Nephron progenitor cell (in vitro differentiated cells): Measurements from ENCODE around the gene CD1D.

ENCODE experiments used
- DNase-seq: peaks from one replicate; pipeline ENCODE4 v3.0.0; 2021
- H3K27ac Mint-ChIP-seq: 2 replicates; pipeline ENCODE4 v1.8.0; 2021; ENCODE audit warnings: mild to moderate bottlenecking, moderate library complexity, mixed read lengths
- H3K27me3 Mint-ChIP-seq: 2 replicates; pipeline ENCODE4 v1.8.0; 2021; ENCODE audit warnings: mild to moderate bottlenecking, low read depth, mixed read lengths; ENCODE audit not compliant: poor library complexity
- H3K36me3 Mint-ChIP-seq: 2 replicates; pipeline ENCODE4 v1.8.0; 2021; ENCODE audit warnings: low read depth, mixed read lengths
- H3K4me1 Mint-ChIP-seq: 2 replicates; pipeline ENCODE4 v1.8.0; 2021; ENCODE audit warnings: mixed read lengths
- H3K4me3 Mint-ChIP-seq: 2 replicates; pipeline ENCODE4 v1.8.0; 2021; ENCODE audit warnings: mild to moderate bottlenecking, moderate library complexity, mixed read lengths
- H3K9me3 Mint-ChIP-seq: 2 replicates; pipeline ENCODE4 v1.8.0; 2021; ENCODE audit warnings: mild to moderate bottlenecking, moderate library complexity, mixed read lengths
- CTCF ChIP-seq: fragments of 200-600 bp; sonication (generic); IDR thresholded peaks from 2 replicates; pipeline ENCODE4 v1.5.0; 2021; ENCODE audit warnings: antibody characterized with exemption

CD1D gene

GRCh38 chr1:158188611-158189010 is 7.9 kb downstream of the CD1D start:
- no peak for TF ChIP-seq CTCF
- H3K27me3 Mint-ChIP-seq, result peaks cover 12% of the 10 kb centered on the region
- peaks cover 7% of the 10 kb centered on the region for H3K36me3 Mint-ChIP-seq
- no peak for DNase-seq
- no peaks in the 10 kb centered on the region for H3K4me1 Mint-ChIP-seq
- H3K9me3 Mint-ChIP-seq, result peaks cover 11% of the 10 kb centered on the region
- no peak overlapping the region for H3K4me3 Mint-ChIP-seq
- no peak overlapping the region for H3K27ac Mint-ChIP-seq

GRCh38 chr1:158189624-158190023 is 8.9 kb downstream of the CD1D start:
- no peak for DNase-seq
- Mint-ChIP-seq H3K27ac (no peak overlapping the region), H3K9me3 (peaks cover 18% of the 10 kb centered on the region), H3K36me3 (peaks cover 6% of the 10 kb centered on the region), H3K4me1 (no peaks in the 10 kb centered on the region), H3K27me3 (peaks cover 9% of the 10 kb centered on the region), H3K4me3 (no peak overlapping the region)
- TF ChIP-seq CTCF, result no peak

- no peak for DNase-seq
- Mint-ChIP-seq H3K9me3 (peaks cover 23% of the 10 kb centered on the region), H3K27me3 (peaks cover 6% of the 10 kb centered on the region), H3K27ac (no peak overlapping the region), H3K36me3 (peaks cover 12% of the 10 kb centered on the region), H3K4me3 (no peak overlapping the region), H3K4me1 (no peaks in the 10 kb centered on the region)
- TF ChIP-seq CTCF, result no peak
Observed at GRCh38 chr1:158191299-158191698, 10.6 kb downstream of the CD1D start.

- no peak overlapping the region for H3K27ac Mint-ChIP-seq
- H3K9me3 Mint-ChIP-seq, result peaks cover 21% of the 10 kb centered on the region
- H3K36me3 Mint-ChIP-seq, result peaks cover 12% of the 10 kb centered on the region
- no peaks in the 10 kb centered on the region for H3K4me1 Mint-ChIP-seq
- H3K4me3 Mint-ChIP-seq, result no peak overlapping the region
- no peak for DNase-seq
- TF ChIP-seq CTCF, result no peak
- peaks cover 6% of the 10 kb centered on the region for H3K27me3 Mint-ChIP-seq
Observed at GRCh38 chr1:158196461-158196860, 15.8 kb downstream of the CD1D start.

DNA sequence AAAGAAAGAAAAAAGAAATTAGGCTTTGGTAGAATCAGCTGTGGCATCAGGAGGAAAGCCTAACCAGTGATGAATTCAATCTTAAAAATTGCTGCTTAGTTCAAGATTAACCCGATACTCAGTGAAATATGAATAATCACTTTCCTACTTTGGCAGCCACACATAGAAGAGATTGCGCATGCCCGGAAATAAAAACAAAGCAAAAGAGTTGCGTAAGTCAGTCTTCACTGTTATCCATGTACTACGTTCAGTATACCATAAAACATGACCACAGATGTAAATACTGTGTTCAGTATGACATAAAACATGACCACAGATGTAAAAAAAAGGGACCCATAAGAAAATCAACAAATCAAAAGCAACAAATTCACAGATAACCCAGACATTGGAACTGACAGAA is 19.2 kb downstream of the CD1D start:
- DNase-seq, result no peak
- Mint-ChIP-seq H3K4me1 (peaks cover 4% of the 10 kb centered on the region), H3K36me3 (peaks cover 4% of the 10 kb centered on the region), H3K4me3 (no peak overlapping the region), H3K27ac (no peak overlapping the region), H3K27me3 (peaks cover under 1% of the 10 kb centered on the region), H3K9me3 (peaks cover 3% of the 10 kb centered on the region)
- TF ChIP-seq CTCF, result no peak

DNA sequence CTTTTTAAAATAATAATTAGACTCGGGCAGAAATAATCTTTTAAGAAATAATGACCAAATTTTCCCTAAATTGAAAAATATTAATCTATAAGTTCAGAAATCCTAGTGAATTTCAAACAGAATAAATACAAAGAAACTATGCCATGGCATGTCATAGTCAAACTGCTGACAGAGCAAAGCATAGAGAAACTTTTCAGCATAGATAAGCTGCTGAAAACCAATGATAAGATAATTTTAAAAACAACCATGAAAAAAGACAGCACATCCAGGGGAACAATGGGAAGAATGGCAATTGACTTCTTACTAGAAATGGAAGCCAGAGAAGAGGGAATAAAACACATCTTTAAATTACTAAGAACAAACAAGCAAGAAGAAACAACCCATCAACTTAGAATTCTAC is 19.8 kb downstream of the CD1D start:
- no peaks in the 10 kb centered on the region for H3K27me3 Mint-ChIP-seq
- no peak for DNase-seq
- peaks cover 4% of the 10 kb centered on the region for H3K9me3 Mint-ChIP-seq
- no peak overlapping the region for H3K4me3 Mint-ChIP-seq
- peaks cover 4% of the 10 kb centered on the region for H3K4me1 Mint-ChIP-seq
- H3K27ac Mint-ChIP-seq, result peak overlapping the region; percentile 3
- no peak for TF ChIP-seq CTCF
- no peaks in the 10 kb centered on the region for H3K36me3 Mint-ChIP-seq
